Activated CD4-positive, alpha-beta T cell treated with anti-CD3 and anti-CD28 coated beads, Interleukin-2, Interleukin-6, amounts not matched to agents 100 ng/mL and 50 ng/mL, durations not matched to agents 16 hours and 8 hours (primary cell): ENCODE data around the gene TIAL1.
A peak's percentile ranks its signal among the peaks of the same experiment; 100 is the strongest.
"Not testable (repeated sequence)": the region's sequence is repeated elsewhere in the genome, so short reads cannot be mapped to it uniquely, and the experiment has no call there.

Source experiments
- DNase-seq: peaks from one replicate; pipeline ENCODE4 v3.0.0-alpha.2; 2020

TIAL1 gene, protein sequence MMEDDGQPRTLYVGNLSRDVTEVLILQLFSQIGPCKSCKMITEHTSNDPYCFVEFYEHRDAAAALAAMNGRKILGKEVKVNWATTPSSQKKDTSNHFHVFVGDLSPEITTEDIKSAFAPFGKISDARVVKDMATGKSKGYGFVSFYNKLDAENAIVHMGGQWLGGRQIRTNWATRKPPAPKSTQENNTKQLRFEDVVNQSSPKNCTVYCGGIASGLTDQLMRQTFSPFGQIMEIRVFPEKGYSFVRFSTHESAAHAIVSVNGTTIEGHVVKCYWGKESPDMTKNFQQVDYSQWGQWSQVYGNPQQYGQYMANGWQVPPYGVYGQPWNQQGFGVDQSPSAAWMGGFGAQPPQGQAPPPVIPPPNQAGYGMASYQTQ

DNA sequence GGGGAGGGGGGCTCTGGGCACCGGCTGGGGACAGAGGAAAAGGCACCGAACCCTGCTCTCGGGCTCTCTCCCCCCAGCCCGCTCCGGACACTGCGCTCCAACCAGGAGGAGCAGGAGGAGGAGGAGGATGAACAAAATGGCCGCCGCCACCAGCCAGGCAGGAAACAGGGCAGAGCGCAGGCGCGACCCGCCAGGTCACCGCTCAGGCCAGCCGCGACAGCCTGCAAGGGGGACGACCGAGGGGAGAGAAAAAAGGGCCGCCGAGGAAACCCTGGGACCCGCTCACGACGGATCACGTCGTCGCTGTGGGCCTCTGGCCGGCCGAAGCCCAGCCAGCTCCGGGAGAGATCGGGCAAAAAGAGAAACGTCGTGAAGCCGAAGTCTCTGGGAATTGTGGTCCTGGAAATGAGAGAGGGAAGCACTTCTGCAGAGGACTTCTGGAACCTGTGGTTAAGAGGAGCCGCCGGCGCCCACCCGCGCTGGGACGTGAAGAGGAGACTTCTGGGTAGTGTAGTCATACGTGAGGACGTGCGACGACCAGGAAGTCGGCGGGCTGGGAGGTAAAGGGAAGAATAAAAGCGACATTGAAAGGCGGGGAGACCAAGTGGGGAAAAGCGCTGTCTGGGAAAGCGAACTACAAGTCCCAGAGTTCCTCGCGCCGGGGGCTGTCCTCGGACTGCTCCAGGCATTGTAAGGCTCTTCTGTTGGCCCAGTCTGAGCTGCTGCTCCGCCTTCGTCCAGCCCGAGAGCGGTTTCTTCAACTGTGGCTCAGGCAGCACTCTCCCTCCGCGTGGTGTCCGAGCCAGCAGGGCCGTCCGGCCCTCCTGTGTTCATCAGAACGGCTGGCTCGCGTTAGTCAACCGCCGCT lies at the start of gene TIAL1:
TIAL1 (minus strand) TSS at position 428 of the 868 bp plus-strand sequence. CDS start 499 bp downstream, outside the sequence.
- peak; percentile 98 for DNase-seq

GRCh38 chr10:119644994-119645393 lies 48.2 kb upstream of the TIAL1 start:
- DNase-seq = no peak

DNA sequence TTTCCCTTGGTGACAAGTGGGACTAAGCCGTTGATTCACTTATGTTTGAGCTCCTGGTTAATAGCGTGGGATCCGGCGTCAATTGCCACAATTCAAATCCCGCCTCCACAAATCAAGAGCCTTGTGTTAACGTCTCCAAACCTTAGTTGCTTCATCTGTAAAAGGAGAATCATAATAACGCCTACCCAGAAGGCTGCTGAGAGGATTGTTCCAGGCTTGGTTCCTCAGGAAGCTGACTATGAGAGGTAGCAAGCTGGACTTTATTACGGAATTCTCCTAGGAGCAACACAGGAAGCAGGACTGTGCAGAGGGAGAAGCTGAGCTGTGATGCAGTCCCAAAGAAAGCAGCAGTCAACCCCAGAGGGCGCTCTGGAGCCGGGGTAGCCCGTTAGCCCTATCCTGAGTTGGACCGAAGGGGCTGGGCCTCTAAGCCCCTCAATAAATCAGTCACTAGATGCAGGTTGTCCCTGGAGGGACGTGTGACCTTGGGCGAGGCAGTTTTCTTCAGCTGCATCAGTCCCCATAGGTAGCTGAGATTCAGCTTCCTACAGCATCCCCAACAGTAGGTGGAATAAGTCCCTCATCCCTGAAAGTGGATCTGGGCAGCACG lies 47.5 kb upstream of the TIAL1 start:
- no peak for DNase-seq

DNA sequence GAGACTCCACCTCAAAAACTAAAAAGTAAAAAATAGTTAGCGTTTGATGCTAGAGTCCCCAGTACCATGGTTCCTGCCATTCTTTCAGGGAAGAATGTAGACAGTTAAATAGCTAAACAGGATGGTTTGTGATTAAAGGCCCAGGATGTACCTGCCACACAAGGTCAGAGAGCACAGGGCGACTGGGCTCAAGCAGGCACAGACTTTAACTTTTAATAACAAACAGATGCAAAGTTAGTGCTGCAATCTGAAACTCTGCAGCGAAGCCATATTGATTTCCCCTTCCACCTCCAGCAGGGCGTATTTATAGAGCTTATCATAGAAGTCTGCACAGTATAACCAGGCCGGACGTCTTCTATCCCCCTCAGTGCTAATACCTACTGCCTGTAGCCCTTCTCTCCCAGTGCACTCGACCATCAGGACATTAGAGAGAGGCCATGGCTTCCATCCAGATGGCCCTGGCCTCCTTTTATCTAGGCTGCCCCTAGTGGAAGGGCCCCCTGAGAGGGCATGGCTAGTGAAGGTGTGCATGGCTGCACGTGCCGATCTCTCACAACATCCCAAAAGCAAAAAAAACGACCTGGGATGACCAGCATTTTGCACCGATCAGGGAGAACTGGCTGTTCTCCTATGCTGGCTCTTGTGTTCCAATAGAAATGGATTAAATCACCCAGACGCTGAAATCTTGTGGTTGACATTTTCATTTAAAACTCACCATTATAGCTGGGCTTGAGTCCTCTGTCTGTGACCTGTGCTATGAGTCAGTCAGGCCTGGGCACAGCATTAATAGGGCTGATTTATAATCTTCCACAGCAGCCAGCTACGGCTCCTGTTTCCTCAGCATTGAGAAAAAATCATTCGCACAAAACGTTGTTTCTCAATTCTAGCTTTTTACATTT lies 46.8 kb upstream of the TIAL1 start:
- no peak for DNase-seq

DNA sequence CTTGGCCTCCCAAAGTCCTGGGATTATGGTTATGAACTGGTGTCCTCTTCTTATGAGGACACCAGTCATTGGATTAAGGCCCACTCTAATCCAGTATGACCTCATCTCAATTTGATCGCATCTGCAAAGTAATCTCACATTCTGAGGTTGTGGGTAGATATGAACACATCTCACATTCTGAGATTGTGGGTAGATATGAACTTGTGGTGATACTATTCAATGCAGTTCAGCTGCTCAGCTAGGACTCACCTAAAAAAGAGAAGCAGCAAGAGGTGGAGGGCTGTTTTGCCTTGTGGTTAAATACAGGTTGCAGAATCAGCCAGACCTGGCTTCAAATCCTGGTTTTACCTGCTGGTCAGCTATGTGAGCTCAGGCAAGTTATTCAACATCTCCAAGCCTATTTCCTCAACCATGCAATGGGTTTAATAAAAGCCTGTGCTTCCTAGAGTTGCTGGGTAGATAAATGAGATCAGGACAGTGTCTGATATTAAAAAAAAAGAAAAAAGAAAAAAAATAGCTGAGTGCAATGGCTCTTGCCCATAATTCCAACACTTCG lies 45.9 kb upstream of the TIAL1 start:
- peak; percentile 46 for DNase-seq

DNA sequence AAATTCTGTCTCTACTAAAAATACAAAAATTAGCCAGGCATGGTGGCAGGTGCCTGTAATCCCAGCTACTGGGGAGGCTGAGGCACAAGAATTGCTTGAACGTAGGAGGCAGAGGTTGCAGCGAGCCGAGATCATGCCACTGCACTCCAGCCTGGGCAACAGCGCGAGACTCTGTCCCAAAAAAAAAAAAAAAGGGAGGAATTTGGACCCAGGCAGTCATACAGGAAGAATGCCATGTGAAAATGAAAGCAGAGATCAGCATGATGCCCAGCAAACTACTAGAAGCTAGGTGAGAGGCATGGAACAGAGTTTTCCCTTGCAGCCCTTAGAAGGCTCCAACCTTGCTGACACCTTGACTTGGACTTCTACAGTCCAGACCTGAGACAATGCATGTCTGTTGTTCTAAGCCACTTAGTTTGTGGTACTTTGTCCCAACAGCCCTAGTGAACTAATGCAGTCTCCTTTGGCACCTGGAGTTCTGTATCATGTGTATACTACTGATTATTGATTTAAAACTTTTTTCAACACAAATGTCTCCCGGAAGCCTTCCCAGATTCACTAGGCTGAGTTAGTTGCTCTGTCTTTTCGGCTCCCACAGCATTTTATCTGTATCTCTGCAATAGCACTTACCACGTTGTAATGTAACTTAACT lies 44.2 kb upstream of the TIAL1 start:
- no peak for DNase-seq

- DNase-seq = no peak
Observed at GRCh38 chr10:119640384-119640783, 43.6 kb upstream of the TIAL1 start.

DNA sequence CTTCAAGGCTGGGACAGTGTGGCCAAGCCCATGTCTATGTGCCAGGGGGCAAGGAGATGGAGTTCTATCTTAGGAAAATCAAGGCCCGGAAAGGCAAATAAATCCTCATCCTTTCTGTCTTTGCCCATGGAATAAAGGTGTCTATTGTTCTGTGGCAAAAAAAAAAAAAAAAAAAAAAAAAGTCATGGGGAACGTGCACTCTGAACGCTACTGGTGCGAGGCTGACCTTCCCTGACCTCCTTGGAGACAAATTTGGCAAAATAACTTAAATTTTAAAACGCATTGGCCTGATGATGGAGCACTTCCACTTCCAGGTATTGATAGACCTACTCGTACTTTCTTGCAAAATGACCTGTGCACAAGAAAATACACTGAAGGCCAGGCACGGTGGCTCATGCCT lies 42.2 kb upstream of the TIAL1 start:
- DNase-seq = no peak

DNA sequence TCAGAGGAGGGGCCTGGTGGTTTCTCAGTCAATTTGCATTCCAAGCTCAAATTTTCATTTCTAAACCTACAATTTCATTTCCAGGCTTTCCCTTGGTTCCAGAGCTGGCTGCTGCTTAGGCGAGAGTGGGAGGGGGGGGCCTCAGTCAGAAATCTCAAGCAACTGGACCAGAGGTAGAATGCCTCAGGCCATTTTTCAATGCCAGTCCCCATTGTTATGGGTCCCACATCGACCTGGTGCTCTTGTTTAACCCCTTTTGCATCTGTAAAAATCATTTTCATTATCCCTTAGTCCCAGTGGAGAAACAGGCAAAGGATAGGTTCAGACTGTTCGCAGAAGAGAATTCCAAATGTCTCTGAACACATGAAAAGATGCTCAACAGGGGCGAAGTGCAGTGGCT lies 40.9 kb upstream of the TIAL1 start:
- no peak for DNase-seq

DNA sequence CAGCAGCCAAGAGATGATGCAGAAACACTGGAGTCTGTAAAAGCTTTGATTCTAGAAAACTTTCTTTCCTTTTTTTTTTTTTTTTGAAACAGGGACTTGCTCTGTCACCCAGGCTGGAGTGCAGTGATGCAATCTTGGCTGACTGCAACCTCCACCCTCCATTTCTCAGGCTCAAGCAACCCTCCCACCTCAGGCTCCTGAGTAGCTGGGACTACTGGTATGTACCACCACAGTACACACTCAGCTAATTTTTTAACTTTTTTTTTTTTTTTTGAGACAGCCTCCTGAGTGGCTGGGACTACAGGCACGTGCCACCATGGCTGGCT lies 37.4 kb upstream of the TIAL1 start:
- no peak for DNase-seq

DNA sequence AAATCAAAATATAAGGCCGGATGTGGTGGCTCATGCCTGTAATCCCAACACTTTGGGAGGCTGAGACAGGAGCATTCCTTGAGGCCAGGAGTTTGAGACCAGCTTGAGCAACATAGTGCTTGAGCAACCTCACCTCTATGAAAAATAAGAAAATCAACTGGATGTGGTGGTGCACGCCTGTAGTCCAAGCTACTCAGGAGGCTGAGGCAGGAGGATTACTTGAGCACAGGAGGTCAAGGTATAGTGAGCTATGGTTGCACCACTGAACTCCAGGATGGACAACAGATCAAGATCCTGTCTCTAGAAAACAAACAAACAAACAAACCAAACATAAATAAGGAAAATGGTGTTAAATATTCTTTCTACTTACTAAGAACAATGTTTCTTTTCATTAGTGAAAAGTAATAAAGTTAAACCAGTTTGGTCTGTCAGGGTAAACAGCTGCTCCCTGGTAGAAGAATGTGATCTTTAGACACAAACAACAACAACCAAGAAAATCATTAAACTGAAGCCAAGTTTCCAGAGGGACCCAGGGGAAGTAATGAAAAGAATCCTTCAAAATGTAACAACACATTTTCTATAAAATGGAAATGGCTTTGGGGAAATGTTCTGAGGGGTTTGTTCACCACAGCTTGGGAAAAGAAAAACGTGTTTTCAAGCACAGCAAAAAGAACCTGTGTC lies 36.9 kb upstream of the TIAL1 start:
- no peak for DNase-seq

GRCh38 chr10:119630300-119630699 lies 33.5 kb upstream of the TIAL1 start:
- no peak for DNase-seq

- DNase-seq = no peak
Observed at GRCh38 chr10:119625570-119626280, 29.0 kb upstream of the TIAL1 start.

DNA sequence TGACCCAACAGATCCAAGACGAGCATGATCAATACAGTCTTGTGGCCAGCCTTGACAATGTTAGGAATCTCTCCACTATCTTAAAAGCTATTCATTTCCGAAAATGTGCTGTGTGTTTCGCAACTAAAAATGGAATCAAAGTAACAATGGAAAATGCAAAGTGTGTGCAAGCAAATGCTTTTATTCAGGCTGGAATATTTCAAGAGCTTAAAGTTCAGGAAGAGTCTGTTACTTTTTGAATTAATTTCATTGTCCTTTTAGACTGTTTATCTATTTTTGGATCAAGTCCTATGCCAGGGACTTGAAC lies 24.3 kb upstream of the TIAL1 start:
- no peak for DNase-seq

DNA sequence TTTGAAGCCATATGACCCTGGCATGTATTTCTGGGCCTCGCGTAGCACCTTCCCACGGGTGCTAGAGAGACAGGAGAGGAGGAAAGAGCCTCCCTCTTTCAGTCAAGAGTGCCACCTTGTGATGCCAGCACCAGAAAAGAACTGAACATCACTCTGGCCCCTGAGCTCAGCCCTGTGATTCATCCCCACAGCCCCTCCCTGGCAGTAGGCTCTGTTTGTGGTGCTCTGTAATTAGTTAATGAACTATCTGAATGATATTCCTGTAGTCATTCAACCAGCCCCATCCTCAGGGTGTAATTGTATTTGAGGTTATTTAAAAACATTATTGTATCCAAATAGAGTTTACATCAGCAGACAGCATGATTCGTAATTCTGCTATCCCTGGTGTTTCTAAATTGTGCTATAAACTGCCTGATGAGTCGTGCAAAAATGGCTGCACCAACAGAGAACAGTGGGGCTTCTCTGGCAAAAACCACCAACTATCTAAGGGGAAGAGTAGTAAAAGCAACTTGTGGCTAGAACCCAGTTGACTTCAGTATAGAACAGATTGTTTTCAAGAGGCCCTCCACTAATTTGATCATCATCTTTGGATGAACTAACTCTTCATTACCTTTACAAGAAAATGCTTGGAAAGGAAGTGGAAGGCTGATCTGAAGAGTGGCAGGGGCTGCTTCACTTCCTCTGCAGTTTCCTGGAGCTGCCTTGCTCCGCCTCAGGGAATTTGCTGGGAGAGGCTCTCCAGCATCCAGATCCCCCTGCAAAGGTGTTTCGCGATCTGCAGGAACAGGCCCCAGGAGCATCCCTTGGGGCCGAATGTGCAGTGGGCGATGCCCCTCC lies 23.7 kb upstream of the TIAL1 start:
- DNase-seq = no peak

DNA sequence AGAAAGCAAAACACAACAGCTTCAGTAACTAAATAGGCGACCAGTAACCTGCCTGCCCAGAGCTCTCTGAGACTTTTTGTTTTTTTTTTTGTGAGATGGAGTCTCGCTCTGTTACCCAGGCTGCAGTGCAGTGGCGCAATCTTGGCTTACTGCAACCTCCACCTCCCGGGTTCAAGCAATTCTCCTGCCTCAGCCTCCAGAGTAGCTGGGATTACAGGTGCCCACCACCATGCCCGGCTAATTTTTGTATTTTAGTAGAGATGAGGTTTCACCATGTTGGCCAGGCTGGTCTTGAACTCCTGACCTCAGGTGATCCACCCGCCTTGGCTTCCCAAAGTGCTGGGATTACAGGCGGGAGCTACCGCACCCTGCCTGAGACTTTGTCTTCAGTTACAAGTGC lies 23.0 kb upstream of the TIAL1 start:
- DNase-seq = not testable (repeated sequence)

DNA sequence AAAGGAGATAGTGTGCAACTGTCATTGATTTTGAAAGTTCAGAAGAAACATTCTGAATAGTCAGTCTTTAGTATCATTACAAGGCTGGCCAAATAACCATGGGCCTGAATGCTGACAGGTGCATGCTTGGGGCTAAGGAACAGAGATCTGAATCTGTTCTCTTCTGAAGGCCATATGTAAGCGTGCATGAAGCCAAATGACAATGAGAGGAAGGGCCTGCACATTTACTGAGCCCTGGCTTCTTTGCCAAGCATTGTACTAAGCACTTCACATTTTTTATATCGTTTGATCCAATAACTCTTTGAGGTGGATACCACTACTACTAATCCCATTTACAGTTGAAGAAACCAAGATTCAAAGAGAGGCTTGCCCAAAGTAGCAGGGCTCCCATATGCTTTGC lies 22.5 kb upstream of the TIAL1 start:
- DNase-seq = no peak

- DNase-seq = no peak
Observed at GRCh38 chr10:119616882-119617570, 20.3 kb upstream of the TIAL1 start.

DNA sequence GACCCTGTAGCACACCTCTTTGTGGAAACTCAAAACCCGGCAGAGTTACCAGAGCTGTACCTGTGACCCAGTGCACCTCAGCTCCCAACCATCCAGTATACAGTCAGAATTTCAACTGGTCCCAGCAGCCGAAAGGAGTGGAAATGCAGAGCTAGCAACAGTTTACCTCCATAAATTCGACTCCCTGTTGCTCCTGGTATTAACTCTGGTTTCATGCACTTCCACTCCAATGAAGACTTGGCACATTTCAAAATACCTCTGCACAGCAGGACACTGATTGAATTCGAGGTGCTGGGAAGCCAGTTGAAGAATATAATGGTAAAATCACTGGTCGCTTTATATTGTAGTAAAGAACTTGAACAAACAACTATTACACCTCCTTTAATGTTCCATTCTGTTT lies 17.9 kb upstream of the TIAL1 start:
- DNase-seq = no peak
